Gastroesophageal sphincter (tissue), 4 donors: ENCODE measurements around the gene ZNF526. TPM values are rescaled to one million over a fixed set of nuclear protein-coding genes. Genes with fewer than 3 reads are reported as not detected.

Source experiments
- ATAC-seq: fragments of 150-250 bp; one replicate; pipeline ENCODE4 v1.9.1; 2016; ENCODE audit warnings: mild to moderate bottlenecking, moderate library complexity
- H3K27ac ChIP-seq, 4 donors: fragments of 200-600 bp; sonication (generic) in 3 of 4; 1 replicate in 3 of 4; 2 replicates in 1 of 4; pipeline ENCODE4 v1.5.1; 2016 to 2019
- H3K27me3 ChIP-seq: fragments of 200-600 bp; sonication (generic); one replicate; pipeline ENCODE4 v1.5.1; 2019
- H3K36me3 ChIP-seq, 2 donors: fragments of 200-600 bp; sonication (generic); one replicate each; pipeline ENCODE4 v1.5.1; 2019; ENCODE audit warnings: control low read depth in 1 of 2
- H3K4me1 ChIP-seq, 3 donors: fragments of 200-600 bp; sonication (generic); 1 replicate in 2 of 3; 2 replicates in 1 of 3; pipeline ENCODE4 v1.5.1; 2016 to 2019; ENCODE audit warnings: control low read depth in 2 of 3
- H3K4me3 ChIP-seq, 2 donors: fragments of 200-600 bp; sonication (generic); one replicate each; pipeline ENCODE4 v1.5.1; 2019; ENCODE audit warnings: mild to moderate bottlenecking in 1 of 2, moderate library complexity in 1 of 2
- H3K9me3 ChIP-seq, 3 donors: fragments of 200-600 bp; sonication (generic); one replicate each; pipeline ENCODE4 v1.5.1; 2017 to 2019; ENCODE audit warnings: control low read depth in 2 of 3
- EP300 ChIP-seq: sonication (generic); formaldehyde crosslinking; IDR thresholded peaks from one replicate; pipeline ENCODE4 v1.6.1; 2017; ENCODE audit warnings: antibody characterized with exemption, mild to moderate bottlenecking
- POLR2A ChIP-seq, 2 donors: fragments of 450-650 bp; IDR thresholded peaks; one replicate each; pipeline ENCODE4 v1.6.1; 2017; ENCODE audit warnings: antibody characterized with exemption in 2 of 2, mild to moderate bottlenecking in 2 of 2, moderate library complexity in 1 of 2
- POLR2AphosphoS5 ChIP-seq: sonication (generic); formaldehyde crosslinking; IDR thresholded peaks from one replicate; pipeline ENCODE4 v1.6.1; 2017; ENCODE audit warnings: antibody characterized with exemption
- WGBS, 2 donors: methylation state at CpG; one replicate each; pipeline ENCODE4 v1.1.5; 2018; ENCODE audit warnings: low coverage in 1 of 2; 5-methylcytosine and 5-hydroxymethylcytosine counted together
- total RNA-seq, 4 donors: library from RNA; depleted of rRNA; stranded (reverse); fragments of >200 nt; gene quantifications; one replicate each; pipeline ENCODE4 v1.1.0, GENCODE V29; 2016
- TF ChIP-seq, protein P1 (sequence below), 4 experiments: fragments of 200-600 bp in 2 of 4; fragments of 450-650 bp in 2 of 4; sonication (generic) in 1 of 4; IDR thresholded peaks; one replicate each; pipeline ENCODE4 v1.5.1; 2017 to 2019; ENCODE audit warnings: antibody characterized with exemption in 4 of 4, mild to moderate bottlenecking in 2 of 4, moderate library complexity in 2 of 4

The ZNF526 gene
- total RNA-seq, 4 donors from 2014 or later = 4.6 to 10.4 (median 7.8) TPM

DNA sequence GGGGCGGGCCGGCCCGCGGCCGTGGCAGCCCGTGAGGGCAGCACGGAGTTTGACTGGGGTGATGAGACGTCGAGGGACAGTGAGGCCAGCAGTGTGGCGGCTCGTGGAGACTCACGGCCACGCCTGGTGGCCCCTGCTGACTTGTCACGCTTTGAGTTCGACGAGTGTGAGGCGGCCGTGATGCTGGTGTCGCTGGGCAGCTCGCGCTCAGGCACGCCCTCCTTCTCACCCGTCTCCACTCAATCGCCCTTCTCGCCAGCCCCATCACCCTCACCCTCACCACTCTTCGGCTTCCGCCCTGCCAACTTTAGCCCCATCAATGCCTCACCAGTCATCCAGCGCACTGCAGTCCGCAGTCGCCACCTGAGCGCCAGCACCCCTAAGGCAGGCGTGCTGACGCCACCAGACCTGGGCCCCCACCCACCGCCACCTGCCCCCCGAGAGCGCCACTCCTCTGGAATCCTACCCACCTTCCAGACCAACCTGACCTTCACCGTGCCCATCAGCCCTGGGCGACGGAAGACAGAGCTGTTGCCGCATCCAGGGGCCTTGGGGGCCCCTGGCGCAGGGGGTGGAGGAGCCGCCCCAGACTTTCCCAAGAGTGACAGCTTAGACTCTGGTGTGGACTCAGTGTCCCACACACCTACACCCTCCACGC, 53.4 kb downstream of the ZNF526 start:
- ATAC-seq = no peak
- Histone ChIP-seq H3K27me3 (no peaks in the 10 kb centered on the region), H3K36me3 (peaks cover 0 to 46% of the 10 kb centered on the region in 2 donors), H3K4me3 (no peak overlapping the region), H3K9me3 (no peaks in the 10 kb centered on the region), H3K27ac (peak overlapping the region in 1 of 4 donors; percentile 99), H3K4me1 (peaks cover 0 to 90% (median 43%) of the 10 kb centered on the region in 3 donors)
- WGBS, 2 donors = 90% methylated on average over 13 of the region's 43 CpGs; no CpG with 5 or more reads in 1 of the 2 donors
- TF ChIP-seq POLR2AphosphoS5 = no peak
- no peak for TF ChIP-seq POLR2A (IDR thresholded peaks at IDR 0.05)
- no peak for TF ChIP-seq EP300
- TF ChIP-seq, protein P1, sequence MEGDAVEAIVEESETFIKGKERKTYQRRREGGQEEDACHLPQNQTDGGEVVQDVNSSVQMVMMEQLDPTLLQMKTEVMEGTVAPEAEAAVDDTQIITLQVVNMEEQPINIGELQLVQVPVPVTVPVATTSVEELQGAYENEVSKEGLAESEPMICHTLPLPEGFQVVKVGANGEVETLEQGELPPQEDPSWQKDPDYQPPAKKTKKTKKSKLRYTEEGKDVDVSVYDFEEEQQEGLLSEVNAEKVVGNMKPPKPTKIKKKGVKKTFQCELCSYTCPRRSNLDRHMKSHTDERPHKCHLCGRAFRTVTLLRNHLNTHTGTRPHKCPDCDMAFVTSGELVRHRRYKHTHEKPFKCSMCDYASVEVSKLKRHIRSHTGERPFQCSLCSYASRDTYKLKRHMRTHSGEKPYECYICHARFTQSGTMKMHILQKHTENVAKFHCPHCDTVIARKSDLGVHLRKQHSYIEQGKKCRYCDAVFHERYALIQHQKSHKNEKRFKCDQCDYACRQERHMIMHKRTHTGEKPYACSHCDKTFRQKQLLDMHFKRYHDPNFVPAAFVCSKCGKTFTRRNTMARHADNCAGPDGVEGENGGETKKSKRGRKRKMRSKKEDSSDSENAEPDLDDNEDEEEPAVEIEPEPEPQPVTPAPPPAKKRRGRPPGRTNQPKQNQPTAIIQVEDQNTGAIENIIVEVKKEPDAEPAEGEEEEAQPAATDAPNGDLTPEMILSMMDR (IDR thresholded peaks at IDR 0.05) = no peak

- Histone ChIP-seq H3K27ac (peak overlapping the region in 2 of 4 donors; percentile 98 to 99), H3K4me3 (no peak overlapping the region), H3K9me3 (no peaks in the 10 kb centered on the region), H3K27me3 (no peaks in the 10 kb centered on the region), H3K4me1 (peaks cover 0 to 96% (median 50%) of the 10 kb centered on the region in 3 donors), H3K36me3 (peaks cover 0 to 46% of the 10 kb centered on the region in 2 donors)
- no peak for ATAC-seq
- TF ChIP-seq, protein P1 (IDR thresholded peaks at IDR 0.05) = no peak
- TF ChIP-seq POLR2A (IDR thresholded peaks at IDR 0.05) = no peak
- no peak for TF ChIP-seq EP300
- no peak for TF ChIP-seq POLR2AphosphoS5
- whole genome bisulfite sequencing, 2 donors = 100% methylated on average over 2 of the region's 22 CpGs; no CpG with 5 or more reads in 1 of the 2 donors
These were observed 54.1 kb downstream of the ZNF526 start for GRCh38 chr19:42274065-42274682.

DNA sequence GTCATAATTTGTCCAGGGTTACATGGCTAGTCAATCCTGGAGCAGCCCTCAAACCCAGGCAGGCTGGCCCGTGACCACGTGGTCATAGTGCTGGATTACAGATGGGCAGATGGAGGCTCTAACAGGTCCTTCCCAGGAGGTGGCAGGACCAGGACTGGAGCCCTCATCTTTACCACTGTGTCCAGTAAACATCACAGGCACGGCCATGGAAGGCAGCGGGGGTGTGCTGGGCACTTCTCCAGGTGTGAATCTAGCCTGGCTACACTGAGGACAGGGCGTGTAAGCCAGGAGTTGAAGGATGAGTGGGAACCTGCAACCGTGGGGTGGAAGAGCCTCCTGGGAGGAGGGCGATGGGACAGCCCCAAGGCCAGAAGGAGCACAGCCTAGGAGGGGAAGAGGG, 55.0 kb downstream of the ZNF526 start:
- no peak overlapping the region for H3K4me3 ChIP-seq
- peaks cover 0 to 46% of the 10 kb centered on the region in 2 donors for H3K36me3 ChIP-seq
- H3K27me3 ChIP-seq = no peaks in the 10 kb centered on the region
- H3K27ac ChIP-seq = peak overlapping the region in 3 of 4 donors; percentile 56 to 99 (median 98)
- ATAC-seq = no peak
- peaks cover 0 to 100% (median 50%) of the 10 kb centered on the region in 3 donors for H3K4me1 ChIP-seq
- 68% methylated on average over 4 of the region's 7 CpGs; no CpG with 5 or more reads in 1 of the 2 donors for WGBS, 2 donors
- no peaks in the 10 kb centered on the region for H3K9me3 ChIP-seq
- TF ChIP-seq EP300 = no peak

DNA sequence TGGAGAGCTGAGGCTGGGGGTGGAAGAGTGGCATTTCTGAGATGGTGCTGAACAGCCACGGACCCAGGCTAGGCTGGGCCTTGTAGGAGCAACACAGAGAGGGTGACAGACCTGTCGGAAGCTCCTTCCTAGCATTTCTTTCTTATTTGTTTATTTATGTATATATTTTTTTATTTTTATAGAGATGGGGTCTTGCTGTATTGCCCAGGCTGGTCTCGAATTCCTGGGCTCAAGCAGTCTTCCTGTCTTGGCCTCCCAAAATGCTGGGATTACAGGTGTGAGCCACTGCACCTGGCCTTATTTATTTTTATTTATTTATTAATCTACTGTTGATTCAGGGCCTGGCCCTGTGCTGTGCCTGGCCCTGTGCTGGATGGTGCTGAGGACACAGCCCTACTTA, 55.4 kb downstream of the ZNF526 start:
- Histone ChIP-seq H3K4me1 (peaks cover 0 to 98% (median 48%) of the 10 kb centered on the region in 3 donors), H3K27ac (peak overlapping the region in 3 of 4 donors; percentile 56 to 99 (median 98)), H3K4me3 (no peak overlapping the region), H3K9me3 (no peaks in the 10 kb centered on the region), H3K27me3 (no peaks in the 10 kb centered on the region), H3K36me3 (peaks cover 0 to 46% of the 10 kb centered on the region in 2 donors)
- no peak for TF ChIP-seq EP300
- no peak for TF ChIP-seq POLR2AphosphoS5
- no peak for TF ChIP-seq POLR2A (IDR thresholded peaks at IDR 0.05)
- TF ChIP-seq, protein P1 (IDR thresholded peaks at IDR 0.05) = no peak
- 57 to 87% methylated on average over 1 to 3 of the region's 3 CpGs for WGBS, 2 donors
- ATAC-seq = no peak

DNA sequence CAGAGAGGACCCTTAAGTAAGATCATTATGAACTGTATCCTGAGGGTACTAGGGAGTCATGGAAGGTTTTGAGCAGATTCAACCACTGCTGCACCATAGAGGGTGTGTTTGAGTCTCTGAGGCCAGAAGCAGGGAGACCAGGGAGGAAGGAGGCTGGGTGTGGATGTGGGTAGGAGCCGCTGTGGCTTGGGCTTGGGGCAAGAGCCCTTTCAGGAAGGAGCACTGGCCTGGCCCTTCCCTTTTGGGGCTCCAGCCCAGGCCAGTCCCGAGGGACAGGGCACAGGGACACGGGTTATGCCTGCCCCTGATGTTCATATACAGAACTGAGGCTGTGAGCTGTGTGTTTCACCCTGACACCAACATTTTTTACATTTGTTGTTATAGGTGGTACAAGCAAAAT, 56.2 kb downstream of the ZNF526 start:
- TF ChIP-seq POLR2A (IDR thresholded peaks at IDR 0.05) (no peak), POLR2AphosphoS5 (no peak), EP300 (no peak)
- TF ChIP-seq, protein P1 (IDR thresholded peaks at IDR 0.05) = no peak
- no peak for ATAC-seq
- no peak overlapping the region for H3K4me3 ChIP-seq
- peak overlapping the region in 3 of 4 donors; percentile 97 to 99 (median 98) for H3K27ac ChIP-seq
- 41 to 83% methylated on average over 1 to 3 of the region's 3 CpGs for WGBS, 2 donors
- no peaks in the 10 kb centered on the region for H3K9me3 ChIP-seq
- H3K27me3 ChIP-seq = no peaks in the 10 kb centered on the region
- peaks cover 0 to 46% of the 10 kb centered on the region in 2 donors for H3K36me3 ChIP-seq
- H3K4me1 ChIP-seq = peaks cover 0 to 98% (median 44%) of the 10 kb centered on the region in 3 donors
